GM13976 (cell line): ENCODE data around the gene RNF126.

Experiments
- DNase-seq: peaks from one replicate; pipeline ENCODE4 v3.0.0; 2012; ENCODE audit warnings: low spot score
- in situ Hi-C: fragments of 300-500 bp; cut with MboI; formaldehyde crosslinking; loops from one replicate; pipeline ENCODE4 v1.12.0; 2022; ENCODE audit warnings: low sequenced_read_pairs, mixed read lengths, inconsistent platforms; ENCODE audit not compliant: unreplicated experiment
- TF ChIP-seq, protein P1 (sequence below): IDR thresholded peaks from 2 replicates; pipeline ENCODE4 v1.5.1; 2012; ENCODE audit warnings: borderline replicate concordance, mild to moderate bottlenecking; ENCODE audit not compliant: insufficient read depth; ENCODE audit errors: extremely low read depth, missing control alignments, control extremely low read depth

The RNF126 gene

DNA sequence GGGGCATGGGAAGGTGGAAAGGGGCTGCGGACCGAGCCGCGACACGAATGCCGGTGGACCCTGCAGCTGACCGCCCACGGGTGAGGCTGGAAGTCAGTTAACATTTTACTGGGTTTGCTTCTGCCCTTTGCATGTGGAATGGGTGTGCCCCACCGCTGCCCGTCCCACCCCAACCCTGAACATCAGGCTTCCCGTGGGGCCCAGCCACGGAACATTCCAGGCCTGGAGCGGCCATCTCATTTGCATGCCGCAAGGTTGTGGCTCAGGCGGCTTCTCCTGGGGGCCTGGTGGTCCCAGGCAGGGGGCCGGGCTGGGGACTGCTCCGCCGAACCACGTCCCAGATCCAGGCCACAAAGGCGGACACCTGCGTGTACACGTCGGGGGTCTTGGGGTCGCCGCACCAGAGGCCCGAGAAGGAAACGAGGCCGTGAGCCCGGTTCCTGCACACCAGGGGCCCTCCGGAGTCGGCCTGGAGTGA lies 22.5 kb upstream of the RNF126 start:
- TF ChIP-seq, protein P1, sequence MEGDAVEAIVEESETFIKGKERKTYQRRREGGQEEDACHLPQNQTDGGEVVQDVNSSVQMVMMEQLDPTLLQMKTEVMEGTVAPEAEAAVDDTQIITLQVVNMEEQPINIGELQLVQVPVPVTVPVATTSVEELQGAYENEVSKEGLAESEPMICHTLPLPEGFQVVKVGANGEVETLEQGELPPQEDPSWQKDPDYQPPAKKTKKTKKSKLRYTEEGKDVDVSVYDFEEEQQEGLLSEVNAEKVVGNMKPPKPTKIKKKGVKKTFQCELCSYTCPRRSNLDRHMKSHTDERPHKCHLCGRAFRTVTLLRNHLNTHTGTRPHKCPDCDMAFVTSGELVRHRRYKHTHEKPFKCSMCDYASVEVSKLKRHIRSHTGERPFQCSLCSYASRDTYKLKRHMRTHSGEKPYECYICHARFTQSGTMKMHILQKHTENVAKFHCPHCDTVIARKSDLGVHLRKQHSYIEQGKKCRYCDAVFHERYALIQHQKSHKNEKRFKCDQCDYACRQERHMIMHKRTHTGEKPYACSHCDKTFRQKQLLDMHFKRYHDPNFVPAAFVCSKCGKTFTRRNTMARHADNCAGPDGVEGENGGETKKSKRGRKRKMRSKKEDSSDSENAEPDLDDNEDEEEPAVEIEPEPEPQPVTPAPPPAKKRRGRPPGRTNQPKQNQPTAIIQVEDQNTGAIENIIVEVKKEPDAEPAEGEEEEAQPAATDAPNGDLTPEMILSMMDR, result no peak
- DNase-seq, result no peak
- in situ Hi-C loops, result no loop called here

DNA sequence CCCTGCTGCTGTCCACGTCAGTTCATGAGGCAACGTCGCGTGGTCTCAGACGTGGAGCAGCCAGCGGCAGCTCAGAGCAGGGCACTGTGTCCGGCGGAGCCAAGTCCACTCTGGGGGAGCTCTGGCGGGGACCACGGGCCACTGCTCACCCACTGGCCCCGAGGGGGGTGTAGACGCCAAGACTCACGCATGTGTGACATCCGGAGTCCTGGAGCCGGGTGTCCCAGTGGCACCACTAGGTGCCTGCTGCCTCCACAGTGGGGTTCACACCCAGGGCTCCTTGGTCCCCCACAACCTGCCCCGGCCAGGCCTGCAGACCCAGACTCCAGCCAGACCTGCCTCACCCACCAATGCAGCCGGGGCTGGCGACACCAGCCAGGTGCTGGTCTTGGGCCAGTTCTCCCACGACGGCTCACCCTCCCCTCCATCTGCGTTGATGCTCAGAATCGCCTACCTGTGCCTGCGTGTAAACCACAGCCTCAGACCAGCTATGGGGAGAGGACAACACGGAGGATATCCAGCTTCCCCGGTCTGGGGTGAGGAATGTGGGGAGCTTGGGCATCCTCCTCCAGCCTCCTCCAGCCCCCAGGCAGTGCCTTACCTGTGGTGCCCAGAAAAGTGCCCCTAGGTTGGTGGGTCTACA lies 19.8 kb upstream of the RNF126 start:
- in situ Hi-C loops, result no loop called here
- DNase-seq, result no peak
- TF ChIP-seq, protein P1, result no peak

- in situ Hi-C loops, result no loop called here
- TF ChIP-seq, protein P1, result no peak
- DNase-seq, result peak; percentile 97
Observed at GRCh38 chr19:681029-682019, 18.3 kb upstream of the RNF126 start.

DNA sequence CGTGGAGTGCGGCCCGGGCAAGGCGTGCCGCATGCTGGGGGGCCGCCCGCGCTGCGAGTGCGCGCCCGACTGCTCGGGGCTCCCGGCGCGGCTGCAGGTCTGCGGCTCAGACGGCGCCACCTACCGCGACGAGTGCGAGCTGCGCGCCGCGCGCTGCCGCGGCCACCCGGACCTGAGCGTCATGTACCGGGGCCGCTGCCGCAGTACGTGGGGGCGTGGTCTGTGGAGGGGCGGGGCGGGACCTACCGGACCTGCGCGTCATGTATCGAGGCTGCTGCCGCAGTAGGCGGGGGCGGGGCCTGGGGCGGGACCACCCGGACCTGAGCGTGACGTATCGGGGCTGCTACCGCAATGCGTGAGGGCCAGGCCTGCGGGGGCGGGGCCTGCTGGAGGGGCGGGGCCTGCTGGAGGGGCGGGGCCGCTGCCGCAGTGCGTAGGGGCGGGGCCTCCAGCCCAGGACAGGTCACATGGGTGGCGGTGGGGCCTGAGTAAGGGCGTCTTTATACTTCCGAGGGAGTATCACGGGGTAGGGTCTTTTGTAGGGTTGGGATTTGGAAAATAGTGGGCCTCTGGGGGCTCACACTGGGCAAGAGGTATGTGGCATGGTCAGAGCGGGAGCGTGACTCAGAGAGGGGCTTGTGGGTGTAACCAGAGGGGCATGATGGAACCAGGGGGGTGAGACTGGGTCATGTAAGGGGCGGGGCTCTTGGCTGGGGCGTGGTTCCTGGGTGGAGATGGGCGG lies 17.4 kb upstream of the RNF126 start:
- TF ChIP-seq, protein P1, result peak; percentile 74
- in situ Hi-C loops, result no loop called here
- DNase-seq, result peak; percentile 100

DNA sequence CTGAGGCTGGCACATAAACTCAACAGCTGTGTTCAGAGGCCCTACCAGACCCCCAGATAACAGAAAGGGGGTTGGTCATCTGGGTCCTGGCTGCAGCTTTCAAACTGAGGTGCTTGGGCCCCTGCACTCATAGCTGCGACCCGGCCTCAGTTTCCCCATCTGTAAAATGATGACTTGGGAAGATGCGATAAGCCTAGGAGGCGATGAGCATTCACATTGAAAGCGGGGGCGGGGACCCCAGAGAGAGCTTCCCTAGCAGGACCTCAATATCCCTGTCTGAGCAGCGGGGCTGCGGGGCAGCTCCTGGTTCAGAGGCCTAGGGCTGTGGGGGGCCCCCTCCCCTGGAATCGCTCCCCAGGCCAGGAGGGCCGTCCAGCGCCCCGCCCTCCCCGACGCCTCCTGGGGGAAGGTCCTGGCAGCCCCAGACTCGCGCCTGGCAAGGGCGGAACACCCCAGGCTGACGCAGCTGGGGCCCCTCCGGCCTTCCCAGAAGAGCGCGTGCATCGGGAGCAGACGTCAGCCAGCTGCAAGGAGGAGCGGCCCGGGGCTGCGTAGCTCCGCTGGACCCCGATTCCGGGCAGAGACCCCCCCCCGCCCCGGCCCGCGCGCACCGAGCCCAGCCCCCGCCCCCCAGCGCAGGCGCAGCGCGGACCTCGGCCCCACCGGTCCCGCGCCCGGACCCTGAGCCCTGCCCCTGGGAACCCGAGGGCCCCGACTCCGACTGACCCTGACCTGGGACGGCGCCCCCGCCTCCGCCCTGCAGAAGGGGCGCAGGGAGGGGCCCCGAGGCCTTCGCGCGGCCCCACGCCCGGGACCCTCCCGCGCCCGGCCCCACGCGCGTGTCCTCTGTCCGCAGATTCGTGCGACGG lies 16.6 kb upstream of the RNF126 start:
- TF ChIP-seq, protein P1, result no peak

GRCh38 chr19:678791-679388 lies 15.9 kb upstream of the RNF126 start:
- in situ Hi-C loops, result no loop called here
- DNase-seq, result no peak
- TF ChIP-seq, protein P1, result no peak

More for the DNA sequence above, 16.6 kb upstream of the RNF126 start:
- DNase-seq, result no peak
- in situ Hi-C loops, result no loop called here
